Mesodermal cell (in vitro differentiated cells): ENCODE measurements around the gene TMPRSS12.

Experiments
- H3K27ac ChIP-seq: 2 replicates; pipeline ENCODE4 v1.7.0; 2013; ENCODE audit warnings: mild to moderate bottlenecking, low read depth, low read length, moderate library complexity; ENCODE audit not compliant: severe bottlenecking
- H3K36me3 ChIP-seq: 2 replicates; pipeline ENCODE4 v1.7.1; 2013; ENCODE audit warnings: mild to moderate bottlenecking, low read length, moderate library complexity; ENCODE audit not compliant: control insufficient read depth, insufficient read depth
- H3K4me1 ChIP-seq: one replicate; pipeline ENCODE4 v1.7.1; 2013; ENCODE audit warnings: mild to moderate bottlenecking, low read length; ENCODE audit not compliant: insufficient read depth, control insufficient read depth, poor library complexity, severe bottlenecking
- H3K4me3 ChIP-seq: 2 replicates; pipeline ENCODE4 v1.7.0; 2013; ENCODE audit warnings: low read length, control low read depth, mild to moderate bottlenecking; ENCODE audit not compliant: insufficient read depth, poor library complexity, severe bottlenecking; ENCODE audit errors: extremely low read depth
- H3K9me3 ChIP-seq: 2 replicates; pipeline ENCODE4 v1.7.1; 2013; ENCODE audit warnings: mild to moderate bottlenecking, low read length, moderate library complexity; ENCODE audit not compliant: control insufficient read depth
- WGBS, 2 experiments: methylation state at CpG; one replicate each; pipeline ENCODE4 v1.1.5; 2013; ENCODE audit warnings: missing lambda C conversion rate in 2 of 2; ENCODE audit not compliant: insufficient coverage in 2 of 2; 5-methylcytosine and 5-hydroxymethylcytosine counted together

Gene TMPRSS12

DNA sequence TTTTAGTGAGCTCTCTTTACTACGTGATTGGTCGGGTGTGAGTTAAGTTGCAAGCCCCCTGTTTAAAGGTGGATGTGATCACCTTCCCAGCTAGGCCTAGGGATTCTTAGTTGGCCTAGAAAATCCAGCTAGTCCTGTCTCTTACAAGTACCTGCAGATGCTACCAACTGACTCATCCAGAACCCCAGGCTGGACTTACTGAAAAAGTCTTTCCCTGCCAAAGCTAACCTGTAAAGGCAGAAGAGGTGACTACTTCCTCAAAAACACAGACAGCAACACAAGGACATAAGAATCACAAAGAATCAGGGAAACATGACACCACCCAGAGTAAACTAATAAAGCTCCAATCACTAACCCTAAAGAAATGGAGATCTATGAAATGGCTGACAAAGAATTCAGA, 70.5 kb downstream of the TMPRSS12 start:
- Histone ChIP-seq H3K27ac (no peak overlapping the region), H3K4me1 (no peaks in the 10 kb centered on the region), H3K36me3 (no peaks in the 10 kb centered on the region), H3K9me3 (peaks cover 36% of the 10 kb centered on the region), H3K4me3 (no peak overlapping the region)
- WGBS, 2 experiments: 80 to 83% methylated on average over 1 of the region's 2 CpGs

DNA sequence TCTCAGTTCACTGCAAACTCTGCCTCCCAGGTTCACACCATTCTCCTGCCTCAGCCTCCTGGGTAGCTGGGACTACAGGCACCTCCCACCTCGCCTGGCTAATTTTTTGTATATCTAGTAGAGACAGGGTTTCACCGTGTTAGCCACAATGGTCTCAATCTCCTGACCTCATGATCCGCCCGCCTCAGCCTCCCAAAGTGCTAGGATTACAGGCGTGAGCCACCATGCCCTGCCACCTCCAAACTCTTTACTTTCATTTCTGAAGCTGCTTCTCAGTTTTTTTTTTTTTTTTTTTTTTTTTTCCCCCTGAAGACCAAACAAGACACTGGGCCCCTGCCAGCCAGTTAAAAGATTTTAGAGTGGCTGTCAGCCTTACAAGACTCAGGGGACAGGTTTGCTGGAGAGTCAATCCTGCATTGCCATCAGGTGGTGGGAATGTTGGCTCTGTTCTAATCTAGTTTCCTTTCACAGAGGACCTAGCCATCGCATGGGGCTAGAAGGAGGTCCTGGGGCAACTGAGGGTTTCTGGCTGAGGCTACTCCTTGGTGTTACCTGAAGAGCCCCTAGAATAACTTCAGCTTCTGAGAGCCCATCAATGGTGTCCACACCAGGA, 72.3 kb downstream of the TMPRSS12 start:
- Histone ChIP-seq H3K27ac (no peak overlapping the region), H3K4me3 (no peak overlapping the region), H3K36me3 (no peaks in the 10 kb centered on the region), H3K4me1 (peaks cover 6% of the 10 kb centered on the region), H3K9me3 (peaks cover 38% of the 10 kb centered on the region)
- WGBS, 2 experiments: 60 to 93% methylated on average over 1 to 4 of the region's 6 CpGs

DNA sequence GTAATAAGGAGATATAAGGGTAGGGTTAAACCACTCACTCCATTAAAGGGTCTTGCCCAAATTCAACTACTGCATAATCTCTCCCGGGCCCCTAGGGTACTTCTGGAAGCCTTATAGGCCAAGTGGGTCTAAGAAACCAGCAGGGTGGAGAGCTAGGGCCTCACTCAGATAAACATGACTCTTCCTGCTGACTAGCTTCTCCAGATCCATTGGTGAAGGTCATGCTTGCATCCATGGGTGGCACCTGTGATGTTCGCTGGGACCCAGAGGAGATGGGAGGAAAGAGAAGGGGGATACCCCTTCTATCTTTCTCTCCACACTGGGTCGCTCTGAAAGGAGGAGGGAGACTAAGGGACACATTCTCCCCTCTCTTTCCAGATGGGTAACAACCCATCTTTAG, 73.6 kb downstream of the TMPRSS12 start:
- Histone ChIP-seq H3K4me1 (peaks cover 6% of the 10 kb centered on the region), H3K27ac (no peak overlapping the region), H3K9me3 (peaks cover 38% of the 10 kb centered on the region), H3K36me3 (no peaks in the 10 kb centered on the region), H3K4me3 (no peak overlapping the region)
- no CpG with 5 or more reads among the region's 3 CpGs for WGBS, 2 experiments

DNA sequence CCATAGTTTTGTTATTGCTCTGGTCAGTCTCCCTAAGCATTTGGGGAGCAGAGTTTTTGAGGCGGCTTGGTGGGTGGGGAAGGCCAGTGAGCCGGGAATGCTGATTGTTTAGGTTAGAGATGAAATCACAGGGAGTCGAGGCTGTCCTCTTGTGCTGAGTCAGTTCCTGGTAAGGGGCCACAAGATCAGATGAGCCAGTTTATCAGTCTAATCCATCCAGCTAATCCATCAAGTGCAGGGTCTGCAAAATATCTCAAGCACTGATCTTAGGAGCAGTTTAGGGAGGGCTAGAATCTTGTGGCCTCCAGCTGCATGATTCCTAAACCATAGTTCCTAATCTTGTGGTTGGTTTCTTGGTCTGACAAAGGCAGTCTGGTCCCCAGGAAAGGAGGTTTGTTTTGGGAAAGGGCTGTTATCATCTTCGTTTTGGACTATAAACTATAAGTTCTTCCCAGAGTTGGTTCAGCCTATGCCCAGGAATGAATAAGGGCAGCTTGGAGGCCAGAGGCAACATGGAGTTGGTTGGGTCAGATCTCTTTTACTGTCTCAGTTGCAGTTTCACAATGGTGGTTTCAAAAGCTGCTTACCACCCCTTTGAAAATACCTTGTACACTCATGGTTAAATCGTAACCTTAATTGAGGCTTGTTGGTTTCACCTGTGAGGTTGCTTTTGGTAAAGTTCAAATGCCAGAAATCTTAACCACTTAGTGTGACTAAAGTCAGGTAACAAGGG, 76.0 kb downstream of the TMPRSS12 start:
- H3K9me3 ChIP-seq: peaks cover 32% of the 10 kb centered on the region

DNA sequence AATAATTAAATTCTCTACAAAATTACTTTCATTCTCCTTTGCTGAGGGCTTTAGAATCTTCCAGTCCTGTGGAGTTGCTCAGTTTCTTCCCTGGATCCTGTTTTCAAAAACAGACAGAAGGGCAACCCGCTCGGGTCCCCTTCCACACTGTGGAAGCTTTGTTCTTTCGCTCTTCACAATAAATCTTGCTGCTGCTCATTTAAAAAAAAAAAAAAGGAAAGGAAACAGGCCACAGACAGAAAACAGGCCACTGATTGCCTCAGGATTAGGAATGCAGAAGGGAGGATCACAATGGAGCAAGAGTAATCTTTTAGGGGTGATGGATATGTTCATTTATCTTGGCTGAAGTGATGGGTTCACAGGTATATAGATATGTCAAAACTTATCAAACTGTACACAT, 80.1 kb downstream of the TMPRSS12 start:
- no peak overlapping the region for H3K4me3 ChIP-seq

More for the DNA sequence above, 76.0 kb downstream of the TMPRSS12 start:
- Histone ChIP-seq H3K4me3 (no peak overlapping the region), H3K27ac (peak overlapping the region; percentile 37), H3K4me1 (peaks cover 21% of the 10 kb centered on the region), H3K36me3 (no peaks in the 10 kb centered on the region)
- WGBS, 2 experiments: 77 to 100% methylated on average over 2 to 3 of the region's 5 CpGs

DNA sequence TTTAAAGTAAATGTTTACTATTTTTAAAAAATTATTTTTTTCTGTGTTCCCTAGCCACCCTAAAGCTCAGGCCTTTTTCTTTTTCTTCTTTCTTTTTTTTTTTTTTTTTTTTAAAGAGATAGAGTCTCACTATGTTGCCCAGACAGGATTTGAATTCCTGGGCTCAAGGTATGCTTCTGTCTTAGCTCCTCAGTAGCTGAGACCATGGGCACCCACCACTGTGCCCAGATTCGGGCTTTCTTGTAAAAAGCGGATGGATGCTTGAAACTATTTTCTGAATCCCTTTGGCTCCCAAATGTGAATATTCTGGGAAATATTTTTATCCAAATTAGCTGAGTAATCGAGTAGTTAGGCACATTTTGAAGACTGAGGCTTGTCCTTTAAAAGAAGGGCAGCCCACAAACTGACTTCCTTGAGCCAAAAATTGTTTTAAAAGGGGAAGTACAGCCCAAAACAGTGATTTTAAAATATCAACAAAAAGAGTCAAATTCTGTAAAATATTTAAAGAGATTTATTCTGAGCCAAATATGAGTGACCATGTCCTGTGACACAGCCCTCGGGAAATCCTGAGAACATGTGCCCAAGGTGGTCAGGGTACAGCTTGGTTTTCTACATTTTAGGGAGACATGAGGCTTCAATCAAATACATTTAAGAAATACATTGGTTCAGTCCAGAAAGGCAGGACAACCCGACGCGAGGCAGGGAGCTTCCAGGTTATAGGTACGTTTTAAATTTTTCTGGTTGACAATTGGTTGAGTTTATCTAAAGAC, 80.8 kb downstream of the TMPRSS12 start:
- peak overlapping the region; percentile 87 for H3K27ac ChIP-seq
- H3K4me1 ChIP-seq: peaks cover 33% of the 10 kb centered on the region
- H3K36me3 ChIP-seq: no peaks in the 10 kb centered on the region
- H3K4me3 ChIP-seq: peak overlapping the region; percentile 47
- WGBS, 2 experiments: 26 to 50% methylated on average over 4 to 7 of the region's 8 CpGs
- no peaks in the 10 kb centered on the region for H3K9me3 ChIP-seq

More for the DNA sequence above, 80.1 kb downstream of the TMPRSS12 start:
- peak overlapping the region; percentile 79 for H3K27ac ChIP-seq
- H3K9me3 ChIP-seq: peaks cover 5% of the 10 kb centered on the region
- peaks cover 27% of the 10 kb centered on the region for H3K4me1 ChIP-seq
- no peaks in the 10 kb centered on the region for H3K36me3 ChIP-seq
- 80% methylated on average over 2 of the region's 3 CpGs; no CpG with 5 or more reads in 1 of the 2 experiments for WGBS, 2 experiments

DNA sequence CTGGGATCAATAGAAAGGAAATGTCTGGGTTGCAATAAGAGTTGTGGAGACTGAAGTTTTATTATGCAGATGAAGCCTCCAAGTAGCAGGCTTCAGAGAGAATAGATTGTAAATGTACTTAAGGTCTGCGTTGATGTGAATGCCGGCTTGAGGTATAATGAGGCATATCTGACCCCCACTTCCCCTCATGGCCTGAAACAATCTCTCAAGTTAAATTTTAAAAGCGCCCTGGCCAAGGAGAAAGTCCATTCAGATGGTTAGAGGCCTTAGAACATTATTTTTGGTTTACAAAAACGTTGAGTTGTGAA, 81.4 kb downstream of the TMPRSS12 start:
- 0% methylated on average over 2 of the region's 4 CpGs; no CpG with 5 or more reads in 1 of the 2 experiments for WGBS, 2 experiments
- peaks cover 31% of the 10 kb centered on the region for H3K4me1 ChIP-seq
- H3K4me3 ChIP-seq: peak overlapping the region; percentile 47
- H3K36me3 ChIP-seq: no peaks in the 10 kb centered on the region
- no peaks in the 10 kb centered on the region for H3K9me3 ChIP-seq
- peak overlapping the region; percentile 87 for H3K27ac ChIP-seq

DNA sequence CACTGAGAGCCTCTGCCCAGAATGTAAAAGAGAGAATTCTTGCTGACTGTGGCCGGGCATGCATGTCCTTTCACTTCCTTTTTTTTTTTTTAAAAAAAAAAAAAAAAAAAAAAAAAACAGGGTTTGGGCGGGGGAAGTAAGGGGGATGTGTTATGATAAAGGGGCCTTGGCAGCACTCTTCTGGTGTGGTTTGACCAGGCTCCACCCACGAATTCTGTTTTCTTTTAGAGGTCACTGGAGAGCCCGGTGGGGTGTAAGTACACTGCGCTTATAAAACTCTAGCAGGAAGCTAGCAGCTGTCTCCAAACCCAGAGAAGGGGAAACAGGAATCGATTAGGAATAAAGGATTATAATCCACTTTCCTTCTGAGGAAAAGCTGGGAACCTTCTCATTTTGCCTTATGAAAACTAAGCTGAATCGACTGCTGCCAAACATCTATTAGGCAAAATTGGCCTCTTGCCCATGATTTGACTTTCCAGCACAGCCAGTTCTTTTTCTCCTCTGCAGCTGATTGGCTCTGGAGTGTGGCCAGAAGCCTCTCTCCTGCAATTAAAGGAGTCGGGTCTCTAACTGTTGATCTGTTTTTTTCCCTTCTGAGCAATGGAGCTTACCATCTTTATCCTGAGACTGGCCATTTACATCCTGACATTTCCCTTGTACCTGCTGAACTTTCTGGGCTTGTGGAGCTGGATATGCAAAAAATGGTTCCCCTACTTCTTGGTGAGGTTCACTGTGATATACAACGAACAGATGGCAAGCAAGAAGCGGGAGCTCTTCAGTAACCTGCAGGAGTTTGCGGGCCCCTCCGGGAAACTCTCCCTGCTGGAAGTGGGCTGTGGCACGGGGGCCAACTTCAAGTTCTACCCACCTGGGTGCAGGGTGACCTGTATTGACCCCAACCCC, 82.0 kb downstream of the TMPRSS12 start:
- no peaks in the 10 kb centered on the region for H3K9me3 ChIP-seq
- H3K4me3 ChIP-seq: peak overlapping the region; percentile 47
- H3K4me1 ChIP-seq: peaks cover 31% of the 10 kb centered on the region
- H3K36me3 ChIP-seq: peaks cover under 1% of the 10 kb centered on the region
- WGBS, 2 experiments: 28 to 41% methylated on average over 9 to 11 of the region's 13 CpGs
- H3K27ac ChIP-seq: peak overlapping the region; percentile 87

DNA sequence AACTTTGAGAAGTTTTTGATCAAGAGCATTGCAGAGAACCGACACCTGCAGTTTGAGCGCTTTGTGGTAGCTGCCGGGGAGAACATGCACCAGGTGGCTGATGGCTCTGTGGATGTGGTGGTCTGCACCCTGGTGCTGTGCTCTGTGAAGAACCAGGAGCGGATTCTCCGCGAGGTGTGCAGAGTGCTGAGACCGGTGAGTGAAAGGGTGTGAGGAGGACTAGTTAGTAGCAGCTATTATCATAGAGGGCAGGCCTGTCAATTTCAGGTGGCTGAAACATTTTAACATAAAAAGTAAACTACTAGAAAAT, 82.6 kb downstream of the TMPRSS12 start:
- 73 to 97% methylated on average over 3 to 7 of the region's 7 CpGs for WGBS, 2 experiments
- Histone ChIP-seq H3K4me3 (peak overlapping the region; percentile 47), H3K36me3 (peaks cover 7% of the 10 kb centered on the region), H3K27ac (peak overlapping the region; percentile 85), H3K4me1 (peaks cover 31% of the 10 kb centered on the region), H3K9me3 (no peaks in the 10 kb centered on the region)

DNA sequence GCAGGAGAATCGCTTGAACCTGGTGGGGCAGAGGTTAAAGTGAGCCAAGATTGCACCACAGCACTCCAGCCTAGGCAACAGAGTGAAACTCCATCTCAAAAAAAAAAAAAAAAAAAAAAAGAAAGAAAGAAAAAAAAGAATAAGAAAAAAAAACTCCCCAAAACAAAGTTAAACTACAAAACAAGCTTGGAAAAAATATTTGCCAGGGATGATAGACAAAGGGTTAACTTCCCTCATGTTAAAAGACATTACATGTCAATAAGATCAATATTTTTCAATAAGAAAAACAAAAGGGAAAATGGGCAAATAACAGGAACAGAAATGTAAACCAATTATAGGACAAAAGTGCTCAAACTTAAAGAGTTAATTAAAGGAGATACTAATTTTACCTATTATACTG, 83.2 kb downstream of the TMPRSS12 start:
- no CpG with 5 or more reads among the region's 1 CpG for WGBS, 2 experiments
- peaks cover 31% of the 10 kb centered on the region for H3K4me1 ChIP-seq
- H3K4me3 ChIP-seq: peak overlapping the region; percentile 47
- H3K9me3 ChIP-seq: no peaks in the 10 kb centered on the region
- H3K36me3 ChIP-seq: peaks cover 13% of the 10 kb centered on the region
- no peak overlapping the region for H3K27ac ChIP-seq
